Spinal cord (tissue), 10 donors: ENCODE data around the gene ZNF846. TPM values are rescaled to one million over a fixed set of nuclear protein-coding genes. Genes with fewer than 3 reads are reported as not detected.

Experiments used
- DNase-seq, 6 donors: peaks; one replicate each; pipeline versions ENCODE4 v3.0.0 to v3.0.0-alpha.2; 2013 to 2015; ENCODE audit warnings: low spot score in 6 of 6, low read depth in 4 of 6
- H3K27ac ChIP-seq: one replicate; pipeline ENCODE4 v1.5.1; 2013; ENCODE audit warnings: low read depth, low read length, control low read depth
- H3K27me3 ChIP-seq: one replicate; pipeline ENCODE4 v1.6.1; 2013; ENCODE audit warnings: low read length; ENCODE audit not compliant: control insufficient read depth, insufficient read depth
- H3K36me3 ChIP-seq: one replicate; pipeline ENCODE4 v1.6.1; 2013; ENCODE audit warnings: low read length; ENCODE audit not compliant: control insufficient read depth, insufficient read depth
- H3K4me1 ChIP-seq: one replicate; pipeline ENCODE4 v1.6.1; 2013; ENCODE audit warnings: low read length; ENCODE audit not compliant: control insufficient read depth, insufficient read depth
- H3K4me3 ChIP-seq: one replicate; pipeline ENCODE4 v1.5.1; 2013; ENCODE audit warnings: low read depth, low read length, control low read depth
- H3K9me3 ChIP-seq: one replicate; pipeline ENCODE4 v1.6.1; 2013; ENCODE audit warnings: low read length; ENCODE audit not compliant: control insufficient read depth, insufficient read depth
- WGBS: methylation state at CpG from one replicate; pipeline ENCODE4 v1.1.5; 2013; ENCODE audit warnings: missing lambda C conversion rate; ENCODE audit not compliant: insufficient coverage; 5-methylcytosine and 5-hydroxymethylcytosine counted together
- long read RNA-seq, 4 donors: transcript quantifications; one replicate each; lab custom pipeline, GENCODE V29; 2026
- polyA plus RNA-seq, 2 donors: library from polyadenylated mRNA; unstranded; fragments of 120-200 nt; gene quantifications; one replicate each; pipeline ENCODE4 v1.2.1, GENCODE V29; 2013; ENCODE audit not compliant: insufficient read length in 2 of 2
- total RNA-seq, 2 donors: library from RNA; depleted of rRNA in 1 of 2; stranded (reverse); fragments of 120-200 nt in 1 of 2; fragments of >200 nt in 1 of 2; gene quantifications; one replicate each; pipeline versions ENCODE4 v1.2.3 to v1.2.4, GENCODE V29; 2013 to 2014
- donor health status: healthy.

ZNF846 gene
- total RNA-seq (10 to 100 TPM; 30.6 to 36.6 TPM), polyA plus RNA-seq (10 to 100 TPM; 16.5 to 23.4 TPM)
- long read RNA-seq, donor 1, partial matches to known transcripts, result 36 of 248 reads
- long read RNA-seq, donor 1, other reads (novel, unspliced or antisense), result 209 of 248 reads
- long read RNA-seq, donor 2, partial matches to known transcripts, result 5 of 5 reads
- long read RNA-seq, donor 2, other reads (novel, unspliced or antisense), result 0 of 5 reads
- long read RNA-seq, donor 3, result 0 reads
- long read RNA-seq, donor 4, partial matches to known transcripts, result 0 of 3 reads
- long read RNA-seq, donor 4, other reads (novel, unspliced or antisense), result 0 of 3 reads

GRCh38 chr19:9768175-9769112 lies at the start of gene ZNF846:
ZNF846 (minus strand) TSS chr19:9768738; CDS start chr19:9764950, 3,788 bp downstream.
- Histone ChIP-seq H3K36me3 (no peaks in the 10 kb centered on the region), H3K27ac (peak within 1 kb of the TSS; percentile 93), H3K4me3 (peak within 1 kb of the TSS; percentile 72), H3K27me3 (no peaks in the 10 kb centered on the region), H3K4me1 (peaks cover 13% of the 10 kb centered on the region), H3K9me3 (no peaks in the 10 kb centered on the region)
- under 1% methylated on average over 65 of the region's 65 CpGs for WGBS
- peak in 5 of 6 donors; percentile 86 to 98 (median 92) for DNase-seq

- Histone ChIP-seq H3K27me3 (no peaks in the 10 kb centered on the region), H3K4me1 (peaks cover 15% of the 10 kb centered on the region), H3K4me3 (peak overlapping the region; percentile 80), H3K9me3 (no peaks in the 10 kb centered on the region), H3K36me3 (peaks cover 3% of the 10 kb centered on the region), H3K27ac (peak overlapping the region; percentile 99)
- DNase-seq, result no peak
- WGBS, result under 1% methylated on average over 35 of the region's 39 CpGs
Observed at GRCh38 chr19:9818175-9818733, 49.7 kb upstream of the ZNF846 start.

GRCh38 chr19:9811139-9811538 lies 42.6 kb upstream of the ZNF846 start:
- no peak overlapping the region for H3K27ac ChIP-seq
- peaks cover 60% of the 10 kb centered on the region for H3K36me3 ChIP-seq
- H3K4me3 ChIP-seq, result no peak overlapping the region
- H3K27me3 ChIP-seq, result no peaks in the 10 kb centered on the region
- WGBS, result 97% methylated on average over 21 of the region's 21 CpGs
- H3K4me1 ChIP-seq, result no peaks in the 10 kb centered on the region
- DNase-seq, result no peak
- H3K9me3 ChIP-seq, result no peaks in the 10 kb centered on the region

GRCh38 chr19:9808855-9809824 lies 40.6 kb upstream of the ZNF846 start:
- H3K9me3 ChIP-seq, result no peaks in the 10 kb centered on the region
- no peaks in the 10 kb centered on the region for H3K27me3 ChIP-seq
- H3K4me1 ChIP-seq, result no peaks in the 10 kb centered on the region
- DNase-seq, result no peak
- H3K4me3 ChIP-seq, result no peak overlapping the region
- WGBS, result 97% methylated on average over 9 of the region's 11 CpGs
- H3K36me3 ChIP-seq, result peaks cover 70% of the 10 kb centered on the region
- H3K27ac ChIP-seq, result no peak overlapping the region

- no peaks in the 10 kb centered on the region for H3K27me3 ChIP-seq
- DNase-seq, result no peak
- no peaks in the 10 kb centered on the region for H3K9me3 ChIP-seq
- peaks cover 66% of the 10 kb centered on the region for H3K36me3 ChIP-seq
- H3K4me1 ChIP-seq, result no peaks in the 10 kb centered on the region
- no peak overlapping the region for H3K4me3 ChIP-seq
- WGBS, result 100% methylated on average over 1 of the region's 3 CpGs
- no peak overlapping the region for H3K27ac ChIP-seq
Observed at GRCh38 chr19:9806803-9807202, 38.3 kb upstream of the ZNF846 start.

- Histone ChIP-seq H3K27me3 (no peaks in the 10 kb centered on the region), H3K27ac (no peak overlapping the region), H3K4me1 (no peaks in the 10 kb centered on the region), H3K36me3 (peaks cover 30% of the 10 kb centered on the region), H3K4me3 (no peak overlapping the region), H3K9me3 (no peaks in the 10 kb centered on the region)
- WGBS, result 85% methylated on average over 7 of the region's 10 CpGs
- DNase-seq, result no peak
Observed at GRCh38 chr19:9801976-9802375, 33.4 kb upstream of the ZNF846 start.

GRCh38 chr19:9799162-9799561 lies 30.6 kb upstream of the ZNF846 start:
- H3K4me1 ChIP-seq, result no peaks in the 10 kb centered on the region
- H3K9me3 ChIP-seq, result no peaks in the 10 kb centered on the region
- H3K4me3 ChIP-seq, result no peak overlapping the region
- no peak for DNase-seq
- no peak overlapping the region for H3K27ac ChIP-seq
- no peaks in the 10 kb centered on the region for H3K27me3 ChIP-seq
- H3K36me3 ChIP-seq, result peaks cover 12% of the 10 kb centered on the region

GRCh38 chr19:9797871-9798270 lies 29.3 kb upstream of the ZNF846 start:
- Histone ChIP-seq H3K4me3 (no peak overlapping the region), H3K27ac (no peak overlapping the region), H3K4me1 (peaks cover 6% of the 10 kb centered on the region), H3K36me3 (peaks cover 9% of the 10 kb centered on the region), H3K9me3 (no peaks in the 10 kb centered on the region), H3K27me3 (no peaks in the 10 kb centered on the region)
- WGBS, result 94% methylated on average over 5 of the region's 5 CpGs
- no peak for DNase-seq
